NT2/D1 (cell line): Measurements from ENCODE around the gene LPP.

Source experiments
- SUZ12 ChIP-seq: IDR thresholded peaks from 2 replicates; pipeline ENCODE4 v1.6.1; 2011; ENCODE audit not compliant: insufficient read length, insufficient read depth; ENCODE audit errors: extremely low read depth
- YY1 ChIP-seq: IDR thresholded peaks from 2 replicates; pipeline ENCODE4 v1.6.1; 2011; ENCODE audit not compliant: insufficient read length, insufficient read depth
- ZNF274 ChIP-seq: IDR thresholded peaks from 2 replicates; pipeline ENCODE4 v1.6.1; 2011; ENCODE audit warnings: mild to moderate bottlenecking, low read depth, low read length

DNA sequence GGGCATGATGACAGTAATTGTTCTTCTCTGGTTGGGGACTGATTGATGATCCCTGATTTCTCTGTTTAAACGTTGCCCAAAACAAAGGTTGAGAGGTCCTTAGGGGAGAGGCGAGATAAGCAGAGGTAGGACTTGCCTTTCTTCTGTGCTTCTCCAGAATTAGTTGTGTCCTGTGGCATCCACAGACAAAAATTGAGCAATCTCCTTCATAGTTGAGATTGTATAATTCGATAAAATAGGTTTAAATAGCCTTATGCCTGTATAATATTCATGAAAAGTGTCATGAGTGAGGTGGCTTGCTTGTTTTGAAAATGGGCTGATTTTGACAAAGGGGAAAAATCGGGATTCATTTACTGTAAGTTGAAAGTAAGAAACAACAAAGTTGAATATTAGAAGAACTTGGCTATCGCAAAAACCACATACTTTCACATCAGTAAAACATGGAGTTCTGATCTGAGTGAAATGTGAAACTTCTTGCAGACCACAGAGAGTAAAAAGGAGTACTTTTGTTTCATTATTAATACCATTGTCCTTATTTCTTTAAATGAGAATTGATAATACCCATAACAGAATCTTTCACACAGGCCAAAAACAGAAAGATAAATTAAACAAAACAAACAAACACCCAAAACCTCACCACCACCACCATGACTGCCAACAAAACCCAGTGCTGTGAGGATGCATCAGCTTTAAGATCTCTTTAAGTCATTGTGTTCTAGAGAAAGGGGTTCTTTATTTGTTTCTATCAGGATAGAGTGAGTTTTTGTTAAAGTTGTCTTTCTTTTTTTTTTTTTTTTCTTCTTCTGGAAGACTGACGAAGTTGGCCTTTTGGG lies 155.7 kb downstream of the LPP start:
- no peak for TF ChIP-seq ZNF274
- no peak for TF ChIP-seq YY1
- TF ChIP-seq SUZ12: no peak
